A549 (cell line): ENCODE data around the gene RNF141.

ENCODE experiments used
- CEBPB ChIP-seq, 2 experiments: fragments of >200 bp in 1 of 2; sonication (Bioruptor Twin) in 1 of 2; formaldehyde crosslinking in 1 of 2; IDR thresholded peaks; 2 replicates each; pipeline ENCODE4 v1.6.1; 2012 to 2016
- CTCF ChIP-seq: fragments of >200 bp; sonication (Bioruptor Twin); formaldehyde crosslinking; IDR thresholded peaks from 3 replicates; pipeline ENCODE4 v1.5.1; 2016
- E2F6 ChIP-seq: IDR thresholded peaks from 2 replicates; pipeline ENCODE4 v1.6.1; 2012; ENCODE audit warnings: low read depth, borderline replicate concordance
- FOXS1 ChIP-seq: fragments of 250-450 bp; sonication (Bioruptor Pico); IDR thresholded peaks from 2 replicates; pipeline ENCODE4 v1.5.0; 2020; ENCODE audit warnings: mild to moderate bottlenecking, moderate library complexity
- JUN ChIP-seq, 2 experiments: fragments of >200 bp; sonication (Bioruptor Twin); formaldehyde crosslinking; IDR thresholded peaks; 2 replicates in 1 of 2; 3 replicates in 1 of 2; pipeline ENCODE4 v1.6.1; 2016 to 2017
- KDM1A ChIP-seq: fragments of 200-600 bp; sonication (generic); IDR thresholded peaks from 2 replicates; pipeline ENCODE4 v1.6.1; 2016; ENCODE audit warnings: low read depth, mild to moderate bottlenecking
- KDM5A ChIP-seq: fragments of 200-600 bp; sonication (generic); IDR thresholded peaks from 2 replicates; pipeline ENCODE4 v1.6.1; 2016; ENCODE audit warnings: antibody characterized with exemption, mild to moderate bottlenecking
- RAD21 ChIP-seq, 2 experiments: fragments of >200 bp in 1 of 2; sonication (Bioruptor Twin) in 1 of 2; formaldehyde crosslinking in 1 of 2; IDR thresholded peaks in 1 of 2; conservative IDR thresholded peaks in 1 of 2; 2 replicates in 1 of 2; 3 replicates in 1 of 2; pipeline ENCODE4 v1.6.1; 2012 to 2018; ENCODE audit warnings: inconsistent platforms in 1 of 2

GRCh38 chr11:10551290-10551592 lies 10.3 kb upstream of the RNF141 start:
- TF ChIP-seq RAD21 (conservative IDR thresholded peaks at IDR 0.05 in 1 of 2, IDR thresholded peaks at IDR 0.05 in 1 of 2) (no peak), CTCF (no peak), FOXS1 (no peak), CEBPB (IDR thresholded peaks at IDR 0.05) (no peak), JUN (IDR thresholded peaks at IDR 0.05) (no peak), KDM1A (no peak), E2F6 (no peak), KDM5A (no peak)
